SU-DHL-6 (cell line): Measurements from ENCODE around the gene NTN5.

ENCODE experiments used
- H2AFZ ChIP-seq: fragments of 200-600 bp; sonication (generic); 2 replicates; pipeline ENCODE4 v1.6.1; 2014; ENCODE audit warnings: low read depth, mild to moderate bottlenecking, moderate library complexity, mixed read lengths, antibody characterized with exemption, low read length; ENCODE audit not compliant: severe bottlenecking
- H3F3A ChIP-seq: fragments of 200-600 bp; shearing (Covaris generic); 2 replicates; pipeline ENCODE4 v1.6.0; 2016; ENCODE audit warnings: antibody characterized with exemption, mild to moderate bottlenecking; ENCODE audit not compliant: insufficient read depth
- H3K27ac ChIP-seq: fragments of 200-600 bp; sonication (generic); 2 replicates; pipeline ENCODE4 v1.5.1; 2016; ENCODE audit warnings: low read depth, mild to moderate bottlenecking, low read length, moderate library complexity, mixed read lengths
- H3K27me3 ChIP-seq: fragments of 200-600 bp; sonication (generic), shearing (Covaris generic); 2 replicates; pipeline ENCODE4 v1.6.0; 2014; ENCODE audit warnings: mild to moderate bottlenecking, low read length
- H3K36me3 ChIP-seq: fragments of 200-600 bp; sonication (generic); 2 replicates; pipeline ENCODE4 v1.6.1; 2014; ENCODE audit warnings: mild to moderate bottlenecking, low read length, mixed read lengths
- H3K4me2 ChIP-seq: fragments of 300-600, 200-600 bp; shearing (Covaris generic), sonication (generic); 2 replicates; pipeline ENCODE4 v1.6.0; 2014; ENCODE audit warnings: low read length, low read depth, mild to moderate bottlenecking; ENCODE audit not compliant: poor library complexity, severe bottlenecking
- H3K4me3 ChIP-seq: fragments of 200-600 bp; sonication (generic); 2 replicates; pipeline ENCODE4 v1.5.1; 2014; ENCODE audit warnings: antibody characterized with exemption, low read length, mild to moderate bottlenecking, mixed read lengths; ENCODE audit not compliant: insufficient read depth, poor library complexity, severe bottlenecking
- H3K79me2 ChIP-seq: fragments of 200-600 bp; sonication (generic); 2 replicates; pipeline ENCODE4 v1.6.1; 2014; ENCODE audit warnings: mild to moderate bottlenecking, low read length, moderate library complexity; ENCODE audit not compliant: insufficient read depth
- H3K9ac ChIP-seq: fragments of 200-600 bp; sonication (generic); 2 replicates; pipeline ENCODE4 v1.7.0; 2014; ENCODE audit warnings: mild to moderate bottlenecking, low read length
- H3K9me2 ChIP-seq: fragments of 200-600 bp; sonication (generic); replicated peaks from 2 replicates; pipeline ENCODE4 v1.6.1; 2014; ENCODE audit warnings: low read length; ENCODE audit not compliant: insufficient read depth
- H3K9me3 ChIP-seq: fragments of 200-600 bp; sonication (generic); 2 replicates; pipeline ENCODE4 v1.6.1; 2014; ENCODE audit warnings: low read length, mixed read lengths; ENCODE audit not compliant: insufficient read depth
- H4K20me1 ChIP-seq: fragments of 200-600 bp; sonication (generic); 2 replicates; pipeline ENCODE4 v1.6.1; 2014; ENCODE audit warnings: low read depth, mild to moderate bottlenecking, antibody characterized with exemption, low read length, moderate library complexity, mixed read lengths
- EZH2phosphoT487 ChIP-seq: fragments of 200-600 bp; sonication (generic), shearing (Covaris generic); conservative IDR thresholded peaks from 2 replicates; pipeline ENCODE4 v1.6.1; 2018; ENCODE audit warnings: mild to moderate bottlenecking, antibody characterized with exemption, low read length, moderate library complexity, mixed read lengths
- TF ChIP-seq, protein P1 (sequence below): fragments of 200-600 bp; sonication (generic); IDR thresholded peaks from one replicate; pipeline ENCODE4 v1.5.1; 2017; ENCODE audit warnings: antibody characterized with exemption, mild to moderate bottlenecking, low read length, moderate library complexity; ENCODE audit not compliant: insufficient read depth, poor library complexity, severe bottlenecking

NTN5 gene

DNA sequence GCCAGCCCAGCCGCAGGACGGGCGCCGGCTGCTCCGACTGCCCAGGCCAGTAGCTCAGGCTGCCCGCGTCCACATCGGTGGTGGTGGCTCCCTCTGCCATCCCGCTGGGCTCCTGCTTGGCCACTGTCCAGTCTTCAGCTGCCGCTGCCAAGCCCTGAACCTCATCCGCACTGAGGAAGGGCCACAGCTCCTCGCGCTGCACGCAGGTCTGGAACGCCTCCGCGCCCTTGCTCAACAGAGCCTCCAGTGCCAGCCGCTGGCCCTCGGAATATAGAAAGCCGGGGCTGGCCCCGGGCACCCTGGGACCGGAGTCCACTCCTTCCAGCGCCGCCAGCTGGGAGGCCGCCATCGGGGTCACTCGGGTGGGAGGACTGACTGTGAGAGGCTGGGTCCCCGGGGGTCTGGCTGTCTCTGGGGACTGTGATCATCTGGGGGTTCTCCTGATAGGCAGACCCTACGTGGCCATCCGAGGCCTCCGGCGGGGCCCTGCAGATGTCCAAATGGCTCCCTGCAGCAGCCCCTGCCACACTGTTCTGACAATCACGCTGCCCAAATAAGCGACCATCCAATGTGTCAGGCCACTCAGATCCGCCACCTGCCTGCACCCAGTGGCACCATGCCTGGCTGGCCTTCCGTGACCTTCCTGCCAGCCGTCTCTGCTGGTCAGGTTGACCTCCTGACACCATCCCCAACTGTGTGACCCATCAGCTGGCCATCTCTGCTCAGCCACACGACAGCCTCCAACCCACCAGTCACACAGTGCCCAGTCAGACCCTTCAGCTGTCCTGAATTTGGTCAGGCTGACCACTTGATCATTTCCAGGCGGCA lies 59.6 kb downstream of the NTN5 start:
- no peak overlapping the region for H3K27ac ChIP-seq
- peaks cover 13% of the 10 kb centered on the region for H3K36me3 ChIP-seq
- no peak for TF ChIP-seq EZH2phosphoT487
- TF ChIP-seq, protein P1, sequence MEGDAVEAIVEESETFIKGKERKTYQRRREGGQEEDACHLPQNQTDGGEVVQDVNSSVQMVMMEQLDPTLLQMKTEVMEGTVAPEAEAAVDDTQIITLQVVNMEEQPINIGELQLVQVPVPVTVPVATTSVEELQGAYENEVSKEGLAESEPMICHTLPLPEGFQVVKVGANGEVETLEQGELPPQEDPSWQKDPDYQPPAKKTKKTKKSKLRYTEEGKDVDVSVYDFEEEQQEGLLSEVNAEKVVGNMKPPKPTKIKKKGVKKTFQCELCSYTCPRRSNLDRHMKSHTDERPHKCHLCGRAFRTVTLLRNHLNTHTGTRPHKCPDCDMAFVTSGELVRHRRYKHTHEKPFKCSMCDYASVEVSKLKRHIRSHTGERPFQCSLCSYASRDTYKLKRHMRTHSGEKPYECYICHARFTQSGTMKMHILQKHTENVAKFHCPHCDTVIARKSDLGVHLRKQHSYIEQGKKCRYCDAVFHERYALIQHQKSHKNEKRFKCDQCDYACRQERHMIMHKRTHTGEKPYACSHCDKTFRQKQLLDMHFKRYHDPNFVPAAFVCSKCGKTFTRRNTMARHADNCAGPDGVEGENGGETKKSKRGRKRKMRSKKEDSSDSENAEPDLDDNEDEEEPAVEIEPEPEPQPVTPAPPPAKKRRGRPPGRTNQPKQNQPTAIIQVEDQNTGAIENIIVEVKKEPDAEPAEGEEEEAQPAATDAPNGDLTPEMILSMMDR: no peak
- no peak overlapping the region for H3K4me2 ChIP-seq
- no peak overlapping the region for H2AFZ ChIP-seq
- no peak overlapping the region for H3K4me3 ChIP-seq
- no peaks in the 10 kb centered on the region for H3K9me3 ChIP-seq
- peaks cover 23% of the 10 kb centered on the region for H3K79me2 ChIP-seq
- peaks cover 14% of the 10 kb centered on the region for H4K20me1 ChIP-seq
- H3K27me3 ChIP-seq: no peaks in the 10 kb centered on the region
- peaks cover 15% of the 10 kb centered on the region for H3F3A ChIP-seq
- no peak overlapping the region for H3K9ac ChIP-seq
- no peaks in the 10 kb centered on the region for H3K9me2 ChIP-seq

DNA sequence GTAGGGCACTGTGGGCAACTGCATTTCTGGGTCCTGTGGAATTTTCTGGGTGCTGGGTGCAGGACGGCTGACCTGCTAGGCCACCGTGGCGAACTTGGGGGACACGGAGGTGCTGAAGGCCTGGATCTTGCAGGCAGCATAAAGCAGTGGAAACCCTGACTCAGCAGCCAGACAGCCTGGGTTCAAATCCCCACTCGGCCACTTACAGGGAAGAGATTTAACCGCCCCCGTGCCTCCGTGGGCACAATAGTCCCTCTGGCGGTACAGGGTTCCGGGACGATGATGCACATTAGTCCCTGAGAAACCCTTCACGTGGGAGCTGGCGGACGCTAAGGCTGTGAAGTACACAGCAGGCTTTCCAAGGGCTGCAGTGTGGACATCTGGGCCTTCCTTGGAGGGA lies 60.9 kb downstream of the NTN5 start:
- H3K9me3 ChIP-seq: no peaks in the 10 kb centered on the region
- H3K36me3 ChIP-seq: peaks cover 3% of the 10 kb centered on the region; the same call in 1 of the 2 replicates
- H4K20me1 ChIP-seq: no peaks in the 10 kb centered on the region; the same call in 1 of the 2 replicates
- no peak overlapping the region for H2AFZ ChIP-seq
- H3K9ac ChIP-seq: no peak overlapping the region
- TF ChIP-seq EZH2phosphoT487: no peak
- TF ChIP-seq, protein P1: no peak
- H3K4me3 ChIP-seq: no peak overlapping the region
- H3K27me3 ChIP-seq: no peaks in the 10 kb centered on the region
- H3K4me2 ChIP-seq: no peak overlapping the region
- H3K79me2 ChIP-seq: peaks cover 9% of the 10 kb centered on the region; the same call in 1 of the 2 replicates
- peaks cover 5% of the 10 kb centered on the region for H3F3A ChIP-seq
- H3K9me2 ChIP-seq: no peaks in the 10 kb centered on the region
- no peak overlapping the region for H3K27ac ChIP-seq
